Limb (tissue), 2 donors: ENCODE data around the gene LRRC9.
A peak's percentile ranks its signal among the peaks of the same experiment; 100 is the strongest.
"Not testable (repeated sequence)": the region's sequence is repeated elsewhere in the genome, so short reads cannot be mapped to it uniquely, and the experiment has no call there.

Source experiments
- DNase-seq, 2 donors: peaks; one replicate each; pipeline ENCODE4 v3.0.0-alpha.2; 2016; ENCODE audit errors: extremely low spot score in 2 of 2

LRRC9 gene

GRCh38 chr14:59952141-59952540, 32.2 kb downstream of the LRRC9 start:
- not testable (repeated sequence) for DNase-seq

GRCh38 chr14:59957890-59958289, 37.9 kb downstream of the LRRC9 start:
- not testable (repeated sequence) for DNase-seq

GRCh38 chr14:59959668-59960067, 39.7 kb downstream of the LRRC9 start:
- no peak for DNase-seq

GRCh38 chr14:59961518-59962062, 41.6 kb downstream of the LRRC9 start:
- no peak for DNase-seq

GRCh38 chr14:59964251-59965007, 44.5 kb downstream of the LRRC9 start:
- DNase-seq = no peak

GRCh38 chr14:59969319-59969718, 49.4 kb downstream of the LRRC9 start:
- DNase-seq = no peak

- DNase-seq = no peak
These were observed 61.6 kb downstream of the LRRC9 start for GRCh38 chr14:59981564-59981963.

GRCh38 chr14:59983048-59983447, 63.1 kb downstream of the LRRC9 start:
- DNase-seq = no peak

- no peak for DNase-seq
These were observed 66.7 kb downstream of the LRRC9 start for GRCh38 chr14:59986556-59987059.

- peak in 1 of 2 donors; percentile 26 for DNase-seq
These were observed 77.5 kb downstream of the LRRC9 start for GRCh38 chr14:59997449-59997848.

GRCh38 chr14:59997966-59998365, 78.0 kb downstream of the LRRC9 start:
- DNase-seq = no peak

- no peak for DNase-seq
These were observed 78.6 kb downstream of the LRRC9 start for GRCh38 chr14:59998564-59998963.

- DNase-seq = peak; percentile 54 to 67
These were observed 83.0 kb downstream of the LRRC9 start for GRCh38 chr14:60002819-60003492.

- DNase-seq = no peak
These were observed 84.0 kb downstream of the LRRC9 start for GRCh38 chr14:60003991-60004390.

GRCh38 chr14:60008042-60008441, 88.1 kb downstream of the LRRC9 start:
- DNase-seq = no peak

- not testable (repeated sequence) for DNase-seq
These were observed 90.3 kb downstream of the LRRC9 start for GRCh38 chr14:60010263-60010662.

GRCh38 chr14:60014402-60014801, 94.5 kb downstream of the LRRC9 start:
- DNase-seq = no peak

- DNase-seq = no peak
These were observed 101.7 kb downstream of the LRRC9 start for GRCh38 chr14:60021619-60022018.

- no peak for DNase-seq
These were observed 105.6 kb downstream of the LRRC9 start for GRCh38 chr14:60025571-60025970.

- DNase-seq = no peak
These were observed 115.2 kb downstream of the LRRC9 start for GRCh38 chr14:60035177-60035576.

GRCh38 chr14:60047976-60048375, 128.0 kb downstream of the LRRC9 start:
- not testable (repeated sequence) for DNase-seq

- peak; percentile 44 to 75 for DNase-seq
These were observed 131.8 kb downstream of the LRRC9 start for GRCh38 chr14:60051721-60052221.
